ENCODE results near the gene PHYKPL. TPM values are rescaled to one million over a fixed set of nuclear protein-coding genes. Genes with fewer than 3 reads are reported as not detected.

PHYKPL gene
- total RNA-seq, 4 donors from 2014 or later = 29.3 to 45.7 (median 31.8) TPM

DNA sequence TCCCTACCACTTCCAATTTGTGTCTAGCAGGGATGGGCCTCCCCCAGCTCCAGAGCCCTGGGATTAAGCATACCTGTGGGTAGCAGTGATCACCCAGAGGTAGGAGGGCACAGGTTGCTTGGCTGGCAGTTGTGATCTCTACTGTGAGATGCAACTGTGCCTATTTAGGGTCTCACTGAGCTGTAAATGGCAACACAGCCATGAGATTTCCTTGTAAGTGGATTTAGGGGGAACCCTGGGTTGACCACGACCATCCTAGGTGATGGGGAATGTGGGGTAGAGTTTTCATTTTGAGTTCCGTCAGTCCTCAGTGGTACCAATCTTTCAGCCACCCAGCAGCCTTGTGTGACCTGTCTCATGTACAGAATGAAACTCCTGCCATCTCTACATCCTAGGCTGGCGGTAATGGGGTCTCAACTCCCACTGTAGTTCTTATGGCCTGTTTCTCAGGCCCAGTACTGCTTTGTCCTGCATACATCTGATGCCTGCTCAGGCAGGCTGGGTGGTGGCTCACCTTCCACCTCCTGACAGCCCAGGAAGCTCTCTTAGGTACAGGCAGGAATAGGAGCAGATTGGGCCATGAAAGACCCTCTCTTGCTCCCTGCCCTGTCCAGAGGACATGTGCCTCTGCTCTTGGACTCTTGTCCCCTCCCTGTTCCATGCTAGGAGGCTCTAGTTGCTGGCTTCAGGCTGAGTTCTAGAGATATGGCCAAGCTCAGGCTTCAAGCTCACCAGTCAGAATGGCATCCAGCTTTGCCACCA is 20.2 kb downstream of the PHYKPL start:
- H3K4me3 ChIP-seq (ENCODE audit: low read depth, poor library complexity, severe bottlenecking) = no peak overlapping the region
- 92 to 97% methylated on average over 3 of the region's 3 CpGs for WGBS, 2 donors
- no peak for DNase-seq (ENCODE audit: low spot score in 2 of 2)
- no peak for TF ChIP-seq POLR2A (IDR thresholded peaks at IDR 0.05)
- TF ChIP-seq, protein P1, sequence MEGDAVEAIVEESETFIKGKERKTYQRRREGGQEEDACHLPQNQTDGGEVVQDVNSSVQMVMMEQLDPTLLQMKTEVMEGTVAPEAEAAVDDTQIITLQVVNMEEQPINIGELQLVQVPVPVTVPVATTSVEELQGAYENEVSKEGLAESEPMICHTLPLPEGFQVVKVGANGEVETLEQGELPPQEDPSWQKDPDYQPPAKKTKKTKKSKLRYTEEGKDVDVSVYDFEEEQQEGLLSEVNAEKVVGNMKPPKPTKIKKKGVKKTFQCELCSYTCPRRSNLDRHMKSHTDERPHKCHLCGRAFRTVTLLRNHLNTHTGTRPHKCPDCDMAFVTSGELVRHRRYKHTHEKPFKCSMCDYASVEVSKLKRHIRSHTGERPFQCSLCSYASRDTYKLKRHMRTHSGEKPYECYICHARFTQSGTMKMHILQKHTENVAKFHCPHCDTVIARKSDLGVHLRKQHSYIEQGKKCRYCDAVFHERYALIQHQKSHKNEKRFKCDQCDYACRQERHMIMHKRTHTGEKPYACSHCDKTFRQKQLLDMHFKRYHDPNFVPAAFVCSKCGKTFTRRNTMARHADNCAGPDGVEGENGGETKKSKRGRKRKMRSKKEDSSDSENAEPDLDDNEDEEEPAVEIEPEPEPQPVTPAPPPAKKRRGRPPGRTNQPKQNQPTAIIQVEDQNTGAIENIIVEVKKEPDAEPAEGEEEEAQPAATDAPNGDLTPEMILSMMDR (IDR thresholded peaks at IDR 0.05) = no peak
- intact Hi-C loops (cut with DNase I; ENCODE audit: low total_unique reads) = no loop called here

DNA sequence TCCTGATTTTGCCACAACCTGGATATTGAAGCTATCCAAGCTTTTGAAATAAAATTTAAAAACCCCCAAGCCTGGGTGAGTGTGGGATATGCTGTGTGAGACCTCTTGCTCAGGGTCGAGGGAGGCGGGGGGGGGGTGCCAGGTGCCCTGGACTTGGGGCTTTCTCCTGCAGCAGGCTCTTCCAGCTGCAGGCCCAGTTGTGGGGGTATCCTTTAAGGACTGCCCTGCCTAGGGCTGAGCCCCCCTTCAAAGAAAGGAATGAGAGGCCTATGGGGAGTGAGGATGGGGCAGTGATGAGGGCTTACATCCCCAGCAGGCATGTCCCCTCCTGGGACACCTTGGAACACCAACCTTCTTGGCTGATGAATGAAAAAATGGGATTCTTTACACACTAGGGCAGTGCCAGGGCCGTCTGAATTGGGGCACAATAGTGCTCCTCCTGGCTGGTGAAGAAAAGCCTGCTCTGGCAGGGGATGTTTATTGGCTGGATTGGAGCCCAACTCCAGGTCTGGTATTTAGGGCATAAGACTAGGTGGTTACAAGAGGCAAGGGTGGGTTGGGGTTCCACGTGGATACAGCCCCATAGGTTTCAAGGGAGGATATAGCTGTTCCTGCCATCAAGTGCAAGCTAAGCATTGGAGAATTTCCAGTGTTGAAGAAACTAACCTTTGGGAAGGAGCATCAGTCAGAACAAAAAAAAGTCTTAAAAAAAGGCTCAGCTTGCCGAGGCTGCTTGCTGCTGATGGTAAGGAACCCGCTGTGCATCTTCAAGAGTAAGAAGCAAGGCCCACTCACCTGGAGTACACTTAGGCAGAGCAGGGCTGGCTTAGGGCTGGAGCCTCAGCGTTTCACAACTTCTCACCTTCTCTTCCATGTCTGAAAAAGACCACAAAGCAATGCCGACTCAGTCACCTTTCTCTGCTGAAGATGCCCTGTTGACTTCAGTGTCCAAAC is 21.2 kb downstream of the PHYKPL start:
- DNase-seq (ENCODE audit: low spot score in 2 of 2) = no peak
- intact Hi-C loops (cut with DNase I; ENCODE audit: low total_unique reads) = no loop called here
- 66 to 67% methylated on average over 8 of the region's 8 CpGs for WGBS, 2 donors
- TF ChIP-seq, protein P1 (IDR thresholded peaks at IDR 0.05) = no peak
- no peak for TF ChIP-seq POLR2A (IDR thresholded peaks at IDR 0.05)
- H3K4me3 ChIP-seq (ENCODE audit: low read depth, poor library complexity, severe bottlenecking) = no peak overlapping the region

DNA sequence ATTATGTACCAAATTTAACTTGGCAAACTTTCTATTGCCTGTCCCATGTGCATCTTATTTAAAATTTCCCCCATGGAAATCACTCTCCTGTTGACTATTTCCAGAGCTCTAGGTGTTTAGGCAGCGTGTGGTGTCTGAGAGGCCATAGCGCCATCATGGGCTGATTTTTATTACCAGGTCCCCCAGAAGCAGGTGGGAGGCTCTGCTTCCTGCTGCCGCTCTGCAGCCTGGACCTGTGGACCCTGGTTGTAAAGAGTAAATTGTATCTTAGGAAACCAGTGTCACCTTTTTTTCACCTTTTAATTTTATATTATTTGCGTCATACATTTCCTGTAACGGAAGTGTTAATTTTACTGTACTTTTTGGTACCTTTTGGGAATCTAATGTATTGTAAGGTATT is 21.9 kb downstream of the PHYKPL start:
- no peak for TF ChIP-seq POLR2A (IDR thresholded peaks at IDR 0.05)
- TF ChIP-seq, protein P1 (IDR thresholded peaks at IDR 0.05) = no peak
- H3K4me3 ChIP-seq (ENCODE audit: low read depth, poor library complexity, severe bottlenecking) = no peak overlapping the region
- intact Hi-C loops (cut with DNase I; ENCODE audit: low total_unique reads) = no loop called here
- WGBS, 2 donors = 89 to 95% methylated on average over 5 of the region's 5 CpGs
- DNase-seq (ENCODE audit: low spot score in 2 of 2) = no peak

DNA sequence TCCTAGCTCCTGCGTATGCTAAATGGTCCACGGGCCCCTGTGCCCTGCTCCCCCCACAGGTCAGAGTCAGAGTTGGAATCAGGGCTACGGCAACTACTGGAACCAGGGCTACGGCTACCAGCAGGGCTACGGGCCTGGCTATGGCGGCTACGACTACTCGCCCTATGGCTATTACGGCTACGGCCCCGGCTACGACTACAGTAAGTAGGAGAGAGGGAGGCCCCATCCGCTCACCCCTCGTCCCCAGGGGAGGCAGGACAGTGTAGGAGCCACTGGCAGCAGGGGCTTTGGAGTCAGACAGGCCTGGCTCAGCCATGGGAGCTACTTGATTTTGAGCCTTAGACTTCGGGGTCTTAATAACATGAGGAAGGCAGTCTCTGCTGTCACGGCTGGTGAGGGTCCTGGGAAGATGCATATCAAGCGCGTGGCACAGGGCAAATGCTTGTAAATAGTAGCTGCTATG is 22.5 kb downstream of the PHYKPL start:
- intact Hi-C loops (cut with DNase I; ENCODE audit: low total_unique reads) = no loop called here
- no peak overlapping the region for H3K4me3 ChIP-seq (ENCODE audit: low read depth, poor library complexity, severe bottlenecking)
- no peak for DNase-seq (ENCODE audit: low spot score in 2 of 2)
- 85 to 89% methylated on average over 11 to 17 of the region's 18 CpGs for WGBS, 2 donors
- TF ChIP-seq, protein P1 (IDR thresholded peaks at IDR 0.05) = no peak
- no peak for TF ChIP-seq POLR2A (IDR thresholded peaks at IDR 0.05)

DNA sequence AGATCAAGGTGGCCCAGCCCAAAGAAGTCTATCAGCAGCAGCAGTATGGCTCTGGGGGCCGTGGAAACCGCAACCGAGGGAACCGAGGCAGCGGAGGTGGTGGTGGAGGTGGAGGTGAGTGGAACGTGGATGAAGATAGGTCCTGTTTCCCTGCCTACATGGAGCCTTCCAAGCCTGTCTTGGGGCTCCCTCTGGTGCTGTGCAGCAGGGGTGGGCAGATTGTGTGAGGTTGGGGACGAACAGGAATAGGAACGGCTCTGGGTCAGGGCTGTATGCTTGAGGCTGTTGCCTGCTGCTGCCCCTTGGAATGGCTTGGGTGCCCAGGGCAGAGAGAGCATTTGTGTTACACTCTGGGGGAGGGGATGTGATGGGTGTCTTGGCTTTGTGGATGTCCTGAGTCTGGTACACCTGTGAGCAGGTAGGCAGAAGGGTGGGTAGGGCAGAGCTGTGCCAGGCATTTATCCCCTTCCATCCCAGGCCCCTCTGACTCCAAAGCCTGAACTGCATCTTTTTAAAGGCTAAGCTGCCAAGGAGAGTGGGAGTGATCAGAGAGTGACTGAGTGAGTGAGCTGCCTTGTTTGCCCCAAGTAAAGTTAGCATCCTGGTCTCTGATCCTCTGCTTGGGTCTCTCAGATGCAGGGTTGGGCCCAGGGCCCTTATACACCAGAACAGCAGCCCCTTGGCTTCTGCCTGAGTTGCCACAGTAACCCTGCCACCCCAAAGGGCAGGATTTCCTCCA is 23.1 kb downstream of the PHYKPL start:
- no peak for DNase-seq (ENCODE audit: low spot score in 2 of 2)
- H3K4me3 ChIP-seq (ENCODE audit: low read depth, poor library complexity, severe bottlenecking) = no peak overlapping the region
- WGBS, 2 donors = 78 to 87% methylated on average over 8 of the region's 8 CpGs
- TF ChIP-seq POLR2A (IDR thresholded peaks at IDR 0.05) = no peak
- TF ChIP-seq, protein P1 (IDR thresholded peaks at IDR 0.05) = no peak
- intact Hi-C loops (cut with DNase I; ENCODE audit: low total_unique reads) = no loop called here
